Measurements from ENCODE around the gene NINJ1.

The NINJ1 gene

DNA sequence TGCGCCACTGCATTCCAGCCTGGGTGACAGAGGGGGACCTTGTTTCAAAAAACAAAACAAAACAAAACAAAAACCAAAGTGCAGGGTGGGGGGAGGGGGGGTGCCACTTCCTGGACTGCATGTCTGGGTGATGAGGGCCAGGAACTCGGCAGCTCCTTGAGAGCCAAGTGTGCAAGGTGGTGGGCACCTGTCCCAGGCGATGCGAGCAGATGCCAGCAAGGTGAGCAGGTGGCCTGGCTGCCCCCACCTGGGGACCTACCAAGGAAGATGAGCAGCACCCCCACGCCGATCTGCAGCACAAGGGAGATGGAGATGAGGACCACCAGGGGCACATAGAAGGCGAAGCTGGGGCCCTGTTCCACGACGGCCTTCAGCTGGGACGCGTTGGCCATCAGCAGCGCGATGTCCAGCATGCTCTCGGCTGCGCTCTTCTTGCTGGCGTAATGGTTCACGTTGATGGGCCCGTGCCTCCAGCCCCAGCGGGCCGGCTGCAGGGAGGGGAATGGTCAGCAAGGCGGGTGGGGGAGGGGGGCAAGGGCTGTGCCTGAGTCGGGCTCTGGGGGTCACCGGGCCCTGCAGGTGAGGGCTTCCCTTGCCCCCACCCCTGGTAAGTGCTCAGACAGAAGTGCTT lies 7.8 kb downstream of the NINJ1 start:
- no peak for TF ChIP-seq EZH2 (IDR thresholded peaks at IDR 0.05; ENCODE audit: borderline replicate concordance, low read length)
- Histone ChIP-seq H2AFZ (ENCODE audit: low read length) (no peak overlapping the region), H3F3A (ENCODE audit: insufficient read depth, low read length) (no peaks in the 10 kb centered on the region), H3K27me3 (ENCODE audit: insufficient read depth, low read length) (no peaks in the 10 kb centered on the region), H3K9ac (ENCODE audit: low read length) (no peak overlapping the region), H3K9me3 (ENCODE audit: low read length) (no peaks in the 10 kb centered on the region), H3K9me2 (ENCODE audit: low read depth, low read length) (no peaks in the 10 kb centered on the region), H3K4me2 (ENCODE audit: low read length) (no peak overlapping the region; the same call in 1 of the 2 replicates), H3K4me3 (ENCODE audit: low read depth, low read length, poor library complexity, severe bottlenecking) (no peak overlapping the region), H3K4me1 (ENCODE audit: insufficient read depth, low read length, severe bottlenecking) (peaks cover 29% of the 10 kb centered on the region), H3K36me3 (ENCODE audit: insufficient read depth, low read length) (peaks cover 20% of the 10 kb centered on the region; the same call in 1 of the 2 replicates), H3K79me2 (ENCODE audit: insufficient read depth, low read length) (no peaks in the 10 kb centered on the region), H3K27ac (ENCODE audit: low read depth, low read length, poor library complexity, severe bottlenecking) (peak overlapping the region; percentile 51), H4K20me1 (ENCODE audit: insufficient read depth, low read length) (no peaks in the 10 kb centered on the region)

- H3K4me1 ChIP-seq (ENCODE audit: insufficient read depth, low read length, severe bottlenecking): peaks cover 30% of the 10 kb centered on the region
- H3K36me3 ChIP-seq (ENCODE audit: insufficient read depth, low read length): peaks cover 22% of the 10 kb centered on the region; the same call in 1 of the 2 replicates
- no peak overlapping the region for H3K9ac ChIP-seq (ENCODE audit: low read length)
- TF ChIP-seq, protein P1, sequence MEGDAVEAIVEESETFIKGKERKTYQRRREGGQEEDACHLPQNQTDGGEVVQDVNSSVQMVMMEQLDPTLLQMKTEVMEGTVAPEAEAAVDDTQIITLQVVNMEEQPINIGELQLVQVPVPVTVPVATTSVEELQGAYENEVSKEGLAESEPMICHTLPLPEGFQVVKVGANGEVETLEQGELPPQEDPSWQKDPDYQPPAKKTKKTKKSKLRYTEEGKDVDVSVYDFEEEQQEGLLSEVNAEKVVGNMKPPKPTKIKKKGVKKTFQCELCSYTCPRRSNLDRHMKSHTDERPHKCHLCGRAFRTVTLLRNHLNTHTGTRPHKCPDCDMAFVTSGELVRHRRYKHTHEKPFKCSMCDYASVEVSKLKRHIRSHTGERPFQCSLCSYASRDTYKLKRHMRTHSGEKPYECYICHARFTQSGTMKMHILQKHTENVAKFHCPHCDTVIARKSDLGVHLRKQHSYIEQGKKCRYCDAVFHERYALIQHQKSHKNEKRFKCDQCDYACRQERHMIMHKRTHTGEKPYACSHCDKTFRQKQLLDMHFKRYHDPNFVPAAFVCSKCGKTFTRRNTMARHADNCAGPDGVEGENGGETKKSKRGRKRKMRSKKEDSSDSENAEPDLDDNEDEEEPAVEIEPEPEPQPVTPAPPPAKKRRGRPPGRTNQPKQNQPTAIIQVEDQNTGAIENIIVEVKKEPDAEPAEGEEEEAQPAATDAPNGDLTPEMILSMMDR (IDR thresholded peaks at IDR 0.05; ENCODE audit: low read length): no peak
- no peak for TF ChIP-seq EZH2 (IDR thresholded peaks at IDR 0.05; ENCODE audit: borderline replicate concordance, low read length)
- peak overlapping the region; percentile 23 for H3K27ac ChIP-seq (ENCODE audit: low read depth, low read length, poor library complexity, severe bottlenecking)
- H2AFZ ChIP-seq (ENCODE audit: low read length): no peak overlapping the region
- no peaks in the 10 kb centered on the region for H3K79me2 ChIP-seq (ENCODE audit: insufficient read depth, low read length)
- no peaks in the 10 kb centered on the region for H3K9me3 ChIP-seq (ENCODE audit: low read length)
- H3K27me3 ChIP-seq (ENCODE audit: insufficient read depth, low read length): no peaks in the 10 kb centered on the region
- no peaks in the 10 kb centered on the region for H3K9me2 ChIP-seq (ENCODE audit: low read depth, low read length)
- no peak overlapping the region for H3K4me3 ChIP-seq (ENCODE audit: low read depth, low read length, poor library complexity, severe bottlenecking)
- no peaks in the 10 kb centered on the region for H3F3A ChIP-seq (ENCODE audit: insufficient read depth, low read length)
- no peaks in the 10 kb centered on the region for H4K20me1 ChIP-seq (ENCODE audit: insufficient read depth, low read length)
- H3K4me2 ChIP-seq (ENCODE audit: low read length): no peak overlapping the region
Measured at GRCh38 chr9:93125331-93125894, 8.6 kb downstream of the NINJ1 start.

DNA sequence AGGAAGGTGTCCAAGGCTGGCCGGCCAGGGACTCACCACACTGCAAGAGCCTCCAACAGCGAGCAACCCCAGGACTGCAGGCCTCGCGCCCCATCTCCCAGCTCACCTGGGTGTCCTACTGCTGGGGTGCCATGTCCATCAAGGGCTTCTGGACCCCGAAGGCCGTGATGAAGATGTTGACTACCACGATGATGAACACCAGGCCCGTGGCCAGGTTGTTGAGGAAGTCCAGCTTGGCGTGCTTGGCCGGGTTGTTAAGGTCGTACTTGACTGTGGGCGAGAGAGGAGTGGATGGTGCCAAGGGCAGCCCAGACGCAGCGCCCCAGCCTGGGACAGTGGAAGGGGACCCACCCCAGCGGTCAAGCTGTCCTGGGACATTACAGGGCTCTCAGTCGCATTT lies 9.3 kb downstream of the NINJ1 start:
- no peaks in the 10 kb centered on the region for H3F3A ChIP-seq (ENCODE audit: insufficient read depth, low read length)
- H3K27me3 ChIP-seq (ENCODE audit: insufficient read depth, low read length): no peaks in the 10 kb centered on the region
- H3K9ac ChIP-seq (ENCODE audit: low read length): no peak overlapping the region
- no peak overlapping the region for H2AFZ ChIP-seq (ENCODE audit: low read length)
- H3K4me1 ChIP-seq (ENCODE audit: insufficient read depth, low read length, severe bottlenecking): peaks cover 36% of the 10 kb centered on the region
- H4K20me1 ChIP-seq (ENCODE audit: insufficient read depth, low read length): no peaks in the 10 kb centered on the region
- TF ChIP-seq, protein P1 (IDR thresholded peaks at IDR 0.05; ENCODE audit: low read length): no peak
- no peak overlapping the region for H3K27ac ChIP-seq (ENCODE audit: low read depth, low read length, poor library complexity, severe bottlenecking)
- H3K4me3 ChIP-seq (ENCODE audit: low read depth, low read length, poor library complexity, severe bottlenecking): no peak overlapping the region
- H3K9me2 ChIP-seq (ENCODE audit: low read depth, low read length): no peaks in the 10 kb centered on the region
- no peak overlapping the region for H3K4me2 ChIP-seq (ENCODE audit: low read length)
- no peaks in the 10 kb centered on the region for H3K79me2 ChIP-seq (ENCODE audit: insufficient read depth, low read length)
- peaks cover 22% of the 10 kb centered on the region; the same call in 1 of the 2 replicates for H3K36me3 ChIP-seq (ENCODE audit: insufficient read depth, low read length)
- H3K9me3 ChIP-seq (ENCODE audit: low read length): no peaks in the 10 kb centered on the region

All from OCI-LY1 (cell line).